Peyer's patch (tissue), 4 donors: ENCODE results near the gene SRRM1.

Experiments used
- CTCF ChIP-seq, 6 experiments: fragments of 450-650 bp in 4 of 6; fragments of 200-600 bp in 2 of 6; sonication (generic) in 1 of 6; IDR thresholded peaks; one replicate each; pipeline ENCODE4 v1.5.1; 2017 to 2019; ENCODE audit warnings: antibody characterized with exemption in 6 of 6, mild to moderate bottlenecking in 3 of 6, moderate library complexity in 1 of 6
- POLR2A ChIP-seq, 2 donors: fragments of 450-650 bp; IDR thresholded peaks; one replicate each; pipeline ENCODE4 v1.5.1; 2017; ENCODE audit warnings: antibody characterized with exemption in 2 of 2, mild to moderate bottlenecking in 2 of 2, moderate library complexity in 2 of 2

GRCh38 chr1:24688033-24688432, 44.9 kb downstream of the SRRM1 start:
- no peak for TF ChIP-seq CTCF (IDR thresholded peaks at IDR 0.05)
- no peak for TF ChIP-seq POLR2A (IDR thresholded peaks at IDR 0.05)
